ENCODE results near the gene PRUNE2. TPM values are rescaled to one million over a fixed set of nuclear protein-coding genes. Genes with fewer than 3 reads are reported as not detected.

PRUNE2 gene
- total and polyA plus RNA-seq, 2 of the 8 experiments (the other 6 are each of a cell fraction or from before 2014, with no cell fraction given), result 5.5 to 13.3 TPM

- TF ChIP-seq SIX5 (IDR thresholded peaks at IDR 0.05; ENCODE audit: low read depth, low read length) (no peak), NRF1 (IDR thresholded peaks at IDR 0.05; ENCODE audit: low read depth, low read length) (no peak), MAX (IDR thresholded peaks at IDR 0.05) (no peak), POLR2AphosphoS5 (IDR thresholded peaks at IDR 0.05; ENCODE audit: low read depth, low read length) (no peak)
Observed at GRCh38 chr9:76717176-76717575, 188.7 kb downstream of the PRUNE2 start (continued).

Measured in H1 (cell line).